Measurements from ENCODE around the gene SLC30A9.

SLC30A9 gene

GRCh38 chr4:41998019-41998418 lies 7.7 kb downstream of the SLC30A9 start:
- Histone ChIP-seq H3K4me3 (no peak overlapping the region), H3K27ac (no peak overlapping the region)
- TF ChIP-seq CTCF (IDR thresholded peaks at IDR 0.05) = no peak
- DNase-seq (ENCODE audit: low spot score) = no peak

- no peak for TF ChIP-seq CTCF (IDR thresholded peaks at IDR 0.05)
- Histone ChIP-seq H3K4me3 (no peak overlapping the region), H3K27ac (no peak overlapping the region)
- DNase-seq (ENCODE audit: low spot score) = no peak
Measured at GRCh38 chr4:41999321-41999720, 9.0 kb downstream of the SLC30A9 start.

- H3K4me3 ChIP-seq = no peak overlapping the region
- no peak for TF ChIP-seq CTCF (IDR thresholded peaks at IDR 0.05)
- no peak for DNase-seq (ENCODE audit: low spot score)
- H3K27ac ChIP-seq = no peak overlapping the region
Measured at GRCh38 chr4:42008011-42008786, 17.9 kb downstream of the SLC30A9 start.

GRCh38 chr4:42015438-42015837 lies 25.1 kb downstream of the SLC30A9 start:
- Histone ChIP-seq H3K27ac (no peak overlapping the region), H3K4me3 (no peak overlapping the region)
- TF ChIP-seq CTCF (IDR thresholded peaks at IDR 0.05) = no peak
- no peak for DNase-seq (ENCODE audit: low spot score)

- no peak for DNase-seq (ENCODE audit: low spot score)
- Histone ChIP-seq H3K27ac (no peak overlapping the region), H3K4me3 (no peak overlapping the region)
- no peak for TF ChIP-seq CTCF (IDR thresholded peaks at IDR 0.05)
Measured at GRCh38 chr4:42018451-42018850, 28.1 kb downstream of the SLC30A9 start.

GRCh38 chr4:42048394-42048793 lies 58.1 kb downstream of the SLC30A9 start:
- no peak overlapping the region for H3K27ac ChIP-seq
- no peak for DNase-seq (ENCODE audit: low spot score)

More at GRCh38 chr4:42048394-42048793, 58.1 kb downstream of the SLC30A9 start:
- no peak overlapping the region for H3K4me3 ChIP-seq
- no peak for TF ChIP-seq CTCF (IDR thresholded peaks at IDR 0.05)
